MM.1S (cell line): ENCODE data around the gene CACNA1G.

Experiments
- EZH2 ChIP-seq: fragments of 300-600 bp; sonication (generic); optimal IDR thresholded peaks from 2 replicates; pipeline ENCODE3; 2017; ENCODE audit warnings: low read depth, mild to moderate bottlenecking, antibody characterized with exemption, low read length, mixed read lengths
- TF ChIP-seq, protein P1 (sequence below): fragments of 300-600 bp; sonication (generic); IDR thresholded peaks from 2 replicates; pipeline ENCODE4 v1.5.1; 2016; ENCODE audit warnings: antibody characterized with exemption, low read length, mixed read lengths

DNA sequence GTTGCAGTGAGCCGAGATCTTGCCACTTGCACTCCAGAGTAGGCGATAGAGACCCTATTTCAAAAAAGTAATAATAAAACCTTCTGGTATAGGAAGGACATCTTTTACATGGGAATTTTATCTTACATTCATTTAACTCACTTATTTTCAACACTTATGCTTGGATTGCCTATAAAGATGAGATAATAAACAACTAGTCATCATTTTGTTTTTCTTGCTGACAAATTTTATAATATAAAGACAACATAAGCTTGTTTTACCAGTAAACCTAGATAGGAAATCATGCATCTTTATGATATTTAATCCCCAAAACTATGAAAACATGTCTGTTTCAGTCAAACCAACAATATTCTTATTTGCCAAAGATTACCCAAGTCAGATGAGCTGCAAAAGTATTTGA lies 91.1 kb downstream of the CACNA1G start:
- TF ChIP-seq, protein P1, sequence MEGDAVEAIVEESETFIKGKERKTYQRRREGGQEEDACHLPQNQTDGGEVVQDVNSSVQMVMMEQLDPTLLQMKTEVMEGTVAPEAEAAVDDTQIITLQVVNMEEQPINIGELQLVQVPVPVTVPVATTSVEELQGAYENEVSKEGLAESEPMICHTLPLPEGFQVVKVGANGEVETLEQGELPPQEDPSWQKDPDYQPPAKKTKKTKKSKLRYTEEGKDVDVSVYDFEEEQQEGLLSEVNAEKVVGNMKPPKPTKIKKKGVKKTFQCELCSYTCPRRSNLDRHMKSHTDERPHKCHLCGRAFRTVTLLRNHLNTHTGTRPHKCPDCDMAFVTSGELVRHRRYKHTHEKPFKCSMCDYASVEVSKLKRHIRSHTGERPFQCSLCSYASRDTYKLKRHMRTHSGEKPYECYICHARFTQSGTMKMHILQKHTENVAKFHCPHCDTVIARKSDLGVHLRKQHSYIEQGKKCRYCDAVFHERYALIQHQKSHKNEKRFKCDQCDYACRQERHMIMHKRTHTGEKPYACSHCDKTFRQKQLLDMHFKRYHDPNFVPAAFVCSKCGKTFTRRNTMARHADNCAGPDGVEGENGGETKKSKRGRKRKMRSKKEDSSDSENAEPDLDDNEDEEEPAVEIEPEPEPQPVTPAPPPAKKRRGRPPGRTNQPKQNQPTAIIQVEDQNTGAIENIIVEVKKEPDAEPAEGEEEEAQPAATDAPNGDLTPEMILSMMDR: no peak
- TF ChIP-seq EZH2: no peak
